ENCODE measurements around the gene ABI3BP.
A peak's percentile ranks its signal among the peaks of the same experiment; 100 is the strongest.

ABI3BP gene

DNA sequence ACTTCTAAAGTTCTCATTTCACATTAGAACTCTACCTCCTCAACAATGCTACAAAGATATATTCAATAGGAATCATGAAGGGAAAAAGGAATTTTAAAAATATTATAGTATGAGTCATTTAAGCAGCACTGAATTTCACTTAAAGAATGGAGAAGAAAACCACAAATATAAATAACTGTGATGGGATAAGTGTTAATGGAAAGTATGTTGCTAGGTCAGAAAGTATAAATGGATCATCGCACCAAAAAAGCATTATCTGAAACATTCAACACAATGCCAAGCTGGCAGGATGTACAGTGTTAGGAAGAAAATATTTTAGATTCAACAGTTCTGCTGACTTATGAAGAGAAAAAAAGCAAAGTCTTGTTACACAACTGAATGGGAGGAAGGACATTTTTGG is 182.6 kb downstream of the ABI3BP start:
- ChIA-PET POLR2A (ENCODE audit: low non-redundant PET) (no interaction called here), CTCF (no interaction called here)
- no peak overlapping the region for H3K27ac ChIP-seq
- TF ChIP-seq, protein P1, sequence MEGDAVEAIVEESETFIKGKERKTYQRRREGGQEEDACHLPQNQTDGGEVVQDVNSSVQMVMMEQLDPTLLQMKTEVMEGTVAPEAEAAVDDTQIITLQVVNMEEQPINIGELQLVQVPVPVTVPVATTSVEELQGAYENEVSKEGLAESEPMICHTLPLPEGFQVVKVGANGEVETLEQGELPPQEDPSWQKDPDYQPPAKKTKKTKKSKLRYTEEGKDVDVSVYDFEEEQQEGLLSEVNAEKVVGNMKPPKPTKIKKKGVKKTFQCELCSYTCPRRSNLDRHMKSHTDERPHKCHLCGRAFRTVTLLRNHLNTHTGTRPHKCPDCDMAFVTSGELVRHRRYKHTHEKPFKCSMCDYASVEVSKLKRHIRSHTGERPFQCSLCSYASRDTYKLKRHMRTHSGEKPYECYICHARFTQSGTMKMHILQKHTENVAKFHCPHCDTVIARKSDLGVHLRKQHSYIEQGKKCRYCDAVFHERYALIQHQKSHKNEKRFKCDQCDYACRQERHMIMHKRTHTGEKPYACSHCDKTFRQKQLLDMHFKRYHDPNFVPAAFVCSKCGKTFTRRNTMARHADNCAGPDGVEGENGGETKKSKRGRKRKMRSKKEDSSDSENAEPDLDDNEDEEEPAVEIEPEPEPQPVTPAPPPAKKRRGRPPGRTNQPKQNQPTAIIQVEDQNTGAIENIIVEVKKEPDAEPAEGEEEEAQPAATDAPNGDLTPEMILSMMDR (conservative IDR thresholded peaks at IDR 0.05; ENCODE audit: low read depth): no peak
- no peak for DNase-seq (ENCODE audit: low spot score)

DNA sequence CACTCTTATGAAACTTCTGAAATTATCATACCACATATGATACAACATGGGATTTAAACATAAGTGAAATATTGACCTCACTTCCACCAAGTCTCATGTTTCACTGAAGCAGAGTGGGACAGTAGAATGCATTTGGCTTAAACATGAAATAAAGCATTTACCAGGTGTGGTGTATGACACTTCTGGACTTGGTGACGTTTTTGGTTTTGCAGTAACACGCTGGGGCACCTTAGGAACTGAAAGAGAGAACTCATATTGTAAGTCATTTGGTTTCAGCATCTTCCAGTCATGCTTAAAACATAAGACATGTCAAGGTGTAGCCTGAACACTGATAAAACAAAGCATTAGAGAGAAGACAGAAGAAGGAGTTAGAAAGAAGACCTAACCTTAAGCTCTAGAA is 188.6 kb downstream of the ABI3BP start:
- no peak for DNase-seq (ENCODE audit: low spot score)
- CTCF ChIA-PET: no interaction called here
- TF ChIP-seq, protein P1 (conservative IDR thresholded peaks at IDR 0.05; ENCODE audit: low read depth): no peak

DNA sequence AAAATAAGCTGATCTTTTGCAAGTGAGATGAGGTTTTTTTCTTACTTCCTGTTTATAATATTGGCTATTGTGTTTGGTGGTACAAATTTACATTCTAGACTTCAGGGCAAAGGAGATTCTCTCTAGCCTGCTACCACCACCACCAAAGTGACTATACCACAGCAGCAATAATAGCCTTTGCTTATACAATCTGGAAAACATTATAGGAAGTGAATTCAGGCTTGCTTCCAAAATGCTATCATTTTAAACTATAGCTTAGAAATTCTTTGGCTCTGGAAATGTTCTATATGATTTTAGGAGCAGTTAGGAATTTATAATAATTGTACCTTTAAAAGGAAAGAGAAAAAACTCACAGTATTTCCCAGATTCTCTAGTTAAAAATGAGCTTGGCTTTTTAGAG is 189.5 kb downstream of the ABI3BP start:
- ChIA-PET POLR2A (ENCODE audit: low non-redundant PET) (no interaction called here), CTCF (no interaction called here)
- no peak overlapping the region for H3K27ac ChIP-seq
- no peak for DNase-seq (ENCODE audit: low spot score)
- TF ChIP-seq, protein P1 (conservative IDR thresholded peaks at IDR 0.05; ENCODE audit: low read depth): no peak

More for the DNA sequence above, 188.6 kb downstream of the ABI3BP start:
- no peak overlapping the region for H3K27ac ChIP-seq
- POLR2A ChIA-PET (ENCODE audit: low non-redundant PET): no interaction called here

DNA sequence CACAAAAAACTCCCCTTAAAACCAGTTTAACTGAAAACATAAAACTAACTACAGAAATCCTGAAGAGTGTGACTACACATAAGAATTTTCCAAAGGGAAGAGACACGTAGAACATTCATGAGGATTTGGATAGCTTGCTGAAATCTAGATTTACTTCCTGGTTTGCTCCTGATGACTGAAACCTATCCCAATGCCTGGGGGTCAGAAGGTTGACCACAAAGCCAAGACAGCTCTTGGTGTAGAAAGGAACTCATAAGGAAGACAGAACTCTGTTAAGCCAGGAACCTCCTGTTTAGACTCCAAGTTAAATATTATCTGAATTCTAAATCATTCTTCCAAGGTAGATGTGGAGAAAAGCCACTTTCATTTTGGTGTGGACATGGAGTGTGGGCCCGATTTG is 191.1 kb downstream of the ABI3BP start:
- no peak overlapping the region for H3K27ac ChIP-seq
- no peak for DNase-seq (ENCODE audit: low spot score)
- CTCF ChIA-PET: no interaction called here
- POLR2A ChIA-PET (ENCODE audit: low non-redundant PET): no interaction called here
- TF ChIP-seq, protein P1 (conservative IDR thresholded peaks at IDR 0.05; ENCODE audit: low read depth): no peak

DNA sequence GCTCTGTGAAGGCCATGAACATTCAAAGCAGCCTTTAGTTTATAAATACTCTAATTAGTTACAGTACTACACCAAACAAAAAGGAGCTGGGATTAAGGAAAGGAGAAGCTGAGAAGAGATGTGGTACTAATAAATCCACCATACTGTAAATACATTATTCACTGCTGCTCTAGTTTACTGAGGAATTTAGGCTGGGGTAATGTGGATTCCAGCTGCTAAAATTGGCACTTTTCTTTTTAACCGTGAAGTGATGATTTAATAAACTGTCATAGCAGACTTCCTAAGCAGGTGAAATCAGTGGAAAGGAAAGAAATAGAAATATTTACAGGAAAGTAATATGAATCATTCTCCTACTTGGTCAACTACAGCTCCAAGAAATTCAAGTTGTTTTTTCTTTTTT is 195.2 kb downstream of the ABI3BP start:
- no peak overlapping the region for H3K27ac ChIP-seq
- DNase-seq (ENCODE audit: low spot score): no peak
- ChIA-PET CTCF (no interaction called here), POLR2A (ENCODE audit: low non-redundant PET) (no interaction called here)
- TF ChIP-seq, protein P1 (conservative IDR thresholded peaks at IDR 0.05; ENCODE audit: low read depth): no peak

DNA sequence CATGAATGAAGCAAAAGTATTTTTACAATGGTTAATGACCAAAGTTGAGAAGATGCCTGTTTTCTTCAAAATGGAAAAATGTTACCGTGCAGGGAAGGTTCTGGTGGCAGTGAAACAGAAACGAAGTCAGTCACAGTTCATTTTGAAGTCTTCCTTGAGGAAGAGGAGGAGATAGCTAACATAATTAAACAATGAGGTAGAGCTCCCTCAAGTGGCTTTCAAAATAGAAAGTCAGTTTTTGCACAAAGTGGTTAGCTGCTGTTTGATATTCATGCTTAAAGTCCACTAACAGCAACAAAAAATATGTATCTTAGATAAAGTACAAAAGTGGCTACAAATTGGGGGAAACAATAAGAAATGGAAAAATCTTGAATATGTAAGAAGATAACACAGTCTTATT is 196.7 kb downstream of the ABI3BP start:
- DNase-seq (ENCODE audit: low spot score): peak; percentile 4
- CTCF ChIA-PET: interaction anchor here (0.6 to 1.5 kb wide), 2 partner anchors 11 to 333 kb away, joined by 3 to 4 read pairs; no protein-coding TSS in a partner anchor
- POLR2A ChIA-PET (ENCODE audit: low non-redundant PET): no interaction called here
- TF ChIP-seq, protein P1 (conservative IDR thresholded peaks at IDR 0.05; ENCODE audit: low read depth): peak; percentile 25; the same call in 1 of the 2 replicates
- no peak overlapping the region for H3K27ac ChIP-seq

DNA sequence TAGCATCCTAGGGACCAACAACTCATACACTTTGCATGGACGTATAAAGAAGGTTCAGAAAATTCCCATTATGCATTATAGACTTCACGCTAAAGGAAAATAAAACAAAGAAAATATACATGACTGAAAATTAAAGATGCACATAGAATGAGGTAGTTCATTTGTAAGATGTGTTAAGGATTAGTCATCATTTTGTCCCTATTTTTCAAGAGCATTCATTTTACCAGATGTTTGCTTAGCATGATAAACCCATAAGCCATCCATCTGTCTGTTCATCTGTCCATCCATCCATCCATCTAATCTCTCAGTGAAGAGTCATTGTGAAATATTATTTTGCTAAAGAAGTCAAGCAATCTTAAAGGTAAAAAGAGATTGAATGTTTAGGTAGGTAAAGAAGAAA is 203.6 kb downstream of the ABI3BP start:
- CTCF ChIA-PET: no interaction called here
- POLR2A ChIA-PET (ENCODE audit: low non-redundant PET): no interaction called here
- H3K27ac ChIP-seq: no peak overlapping the region
- DNase-seq (ENCODE audit: low spot score): no peak
- TF ChIP-seq, protein P1 (conservative IDR thresholded peaks at IDR 0.05; ENCODE audit: low read depth): no peak

Data from RWPE1 (cell line).